ENCODE measurements around the gene CISTR.

CISTR gene

DNA sequence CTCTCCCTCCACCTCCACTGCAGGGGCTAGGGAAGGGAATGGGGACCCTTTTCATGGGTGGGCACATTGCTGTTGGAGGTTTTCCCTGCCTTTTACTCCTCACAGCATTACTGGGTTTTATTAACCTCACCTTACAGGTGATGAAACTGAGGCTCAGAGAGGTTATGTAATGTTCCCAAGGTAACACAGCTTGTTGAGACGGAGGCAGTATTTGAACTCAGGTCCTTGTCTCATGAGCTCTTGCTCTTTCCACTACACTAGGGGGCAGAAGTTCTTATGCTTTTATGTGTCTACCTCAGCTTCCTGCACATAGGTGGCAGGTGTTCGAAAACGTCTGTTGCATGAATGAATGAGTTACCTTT lies 11.7 kb downstream of the CISTR start:
- Histone ChIP-seq H3K27me3 (peaks cover 0 to 38% of the 10 kb centered on the region in 2 donors), H3K27ac (no peak overlapping the region), H3K9me3 (no peaks in the 10 kb centered on the region), H3K36me3 (no peaks in the 10 kb centered on the region), H3K4me3 (peak overlapping the region; percentile 23 to 43), H3K4me1 (peaks cover 0 to 27% (median 10%) of the 10 kb centered on the region in 4 donors)
- TF ChIP-seq, protein P1, sequence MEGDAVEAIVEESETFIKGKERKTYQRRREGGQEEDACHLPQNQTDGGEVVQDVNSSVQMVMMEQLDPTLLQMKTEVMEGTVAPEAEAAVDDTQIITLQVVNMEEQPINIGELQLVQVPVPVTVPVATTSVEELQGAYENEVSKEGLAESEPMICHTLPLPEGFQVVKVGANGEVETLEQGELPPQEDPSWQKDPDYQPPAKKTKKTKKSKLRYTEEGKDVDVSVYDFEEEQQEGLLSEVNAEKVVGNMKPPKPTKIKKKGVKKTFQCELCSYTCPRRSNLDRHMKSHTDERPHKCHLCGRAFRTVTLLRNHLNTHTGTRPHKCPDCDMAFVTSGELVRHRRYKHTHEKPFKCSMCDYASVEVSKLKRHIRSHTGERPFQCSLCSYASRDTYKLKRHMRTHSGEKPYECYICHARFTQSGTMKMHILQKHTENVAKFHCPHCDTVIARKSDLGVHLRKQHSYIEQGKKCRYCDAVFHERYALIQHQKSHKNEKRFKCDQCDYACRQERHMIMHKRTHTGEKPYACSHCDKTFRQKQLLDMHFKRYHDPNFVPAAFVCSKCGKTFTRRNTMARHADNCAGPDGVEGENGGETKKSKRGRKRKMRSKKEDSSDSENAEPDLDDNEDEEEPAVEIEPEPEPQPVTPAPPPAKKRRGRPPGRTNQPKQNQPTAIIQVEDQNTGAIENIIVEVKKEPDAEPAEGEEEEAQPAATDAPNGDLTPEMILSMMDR (IDR thresholded peaks at IDR 0.05), result no peak
- peak in 1 of 2 donors; percentile 11 for DNase-seq
- intact Hi-C loops (cut with DNase I; ENCODE audit: low total_unique reads), result no loop called here

GRCh38 chr12:53739214-53740129 lies 12.3 kb downstream of the CISTR start:
- Histone ChIP-seq H3K9me3 (no peaks in the 10 kb centered on the region), H3K4me3 (peak overlapping the region; percentile 23 to 43), H3K27me3 (peaks cover 0 to 38% of the 10 kb centered on the region in 2 donors), H3K4me1 (peaks cover 0 to 27% (median 10%) of the 10 kb centered on the region in 4 donors), H3K36me3 (no peaks in the 10 kb centered on the region), H3K27ac (no peak overlapping the region)
- peak in 1 of 2 donors; percentile 39 for DNase-seq
- intact Hi-C loops (cut with DNase I; ENCODE audit: low total_unique reads), result no loop called here
- TF ChIP-seq, protein P1 (IDR thresholded peaks at IDR 0.05), result no peak

GRCh38 chr12:53738406-53739213 lies 13.2 kb downstream of the CISTR start:
- no peaks in the 10 kb centered on the region for H3K36me3 ChIP-seq
- H3K27ac ChIP-seq, result no peak overlapping the region
- H3K9me3 ChIP-seq, result no peaks in the 10 kb centered on the region
- no peak overlapping the region for H3K4me3 ChIP-seq
- peaks cover 0 to 25% (median 10%) of the 10 kb centered on the region in 4 donors for H3K4me1 ChIP-seq
- TF ChIP-seq, protein P1 (IDR thresholded peaks at IDR 0.05), result no peak
- intact Hi-C loops (cut with DNase I; ENCODE audit: low total_unique reads), result no loop called here
- H3K27me3 ChIP-seq, result peaks cover 0 to 38% of the 10 kb centered on the region in 2 donors
- DNase-seq, result no peak

DNA sequence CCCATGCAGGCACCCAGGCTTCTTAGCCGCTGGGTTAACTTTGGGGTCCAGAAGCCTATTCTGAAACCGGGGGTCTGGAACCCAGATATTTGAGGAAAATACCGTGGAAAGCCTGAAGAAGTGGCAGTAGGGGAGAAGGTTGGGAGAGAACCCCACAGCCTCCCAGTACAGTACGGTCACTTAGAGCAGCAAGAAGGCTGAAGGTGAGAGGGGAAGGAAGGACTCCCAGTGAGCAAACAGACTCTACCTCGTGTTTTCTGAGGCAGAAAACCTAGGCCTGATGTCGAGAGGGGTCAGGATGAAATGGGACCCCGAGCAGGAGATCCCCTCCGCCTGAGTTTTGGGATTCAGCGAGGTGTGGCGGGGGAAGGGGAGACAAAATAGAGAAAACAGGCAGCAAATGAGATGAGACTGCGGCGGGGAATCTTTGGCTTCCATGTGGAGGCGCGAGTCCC lies 13.8 kb downstream of the CISTR start:
- peaks cover 0 to 20% (median 10%) of the 10 kb centered on the region in 4 donors for H3K4me1 ChIP-seq
- H3K27ac ChIP-seq, result no peak overlapping the region
- no peak for DNase-seq
- H3K4me3 ChIP-seq, result no peak overlapping the region
- no peaks in the 10 kb centered on the region for H3K36me3 ChIP-seq
- TF ChIP-seq, protein P1 (IDR thresholded peaks at IDR 0.05), result no peak
- no peaks in the 10 kb centered on the region for H3K9me3 ChIP-seq
- intact Hi-C loops (cut with DNase I; ENCODE audit: low total_unique reads), result no loop called here
- peaks cover 0 to 33% of the 10 kb centered on the region in 2 donors for H3K27me3 ChIP-seq

DNA sequence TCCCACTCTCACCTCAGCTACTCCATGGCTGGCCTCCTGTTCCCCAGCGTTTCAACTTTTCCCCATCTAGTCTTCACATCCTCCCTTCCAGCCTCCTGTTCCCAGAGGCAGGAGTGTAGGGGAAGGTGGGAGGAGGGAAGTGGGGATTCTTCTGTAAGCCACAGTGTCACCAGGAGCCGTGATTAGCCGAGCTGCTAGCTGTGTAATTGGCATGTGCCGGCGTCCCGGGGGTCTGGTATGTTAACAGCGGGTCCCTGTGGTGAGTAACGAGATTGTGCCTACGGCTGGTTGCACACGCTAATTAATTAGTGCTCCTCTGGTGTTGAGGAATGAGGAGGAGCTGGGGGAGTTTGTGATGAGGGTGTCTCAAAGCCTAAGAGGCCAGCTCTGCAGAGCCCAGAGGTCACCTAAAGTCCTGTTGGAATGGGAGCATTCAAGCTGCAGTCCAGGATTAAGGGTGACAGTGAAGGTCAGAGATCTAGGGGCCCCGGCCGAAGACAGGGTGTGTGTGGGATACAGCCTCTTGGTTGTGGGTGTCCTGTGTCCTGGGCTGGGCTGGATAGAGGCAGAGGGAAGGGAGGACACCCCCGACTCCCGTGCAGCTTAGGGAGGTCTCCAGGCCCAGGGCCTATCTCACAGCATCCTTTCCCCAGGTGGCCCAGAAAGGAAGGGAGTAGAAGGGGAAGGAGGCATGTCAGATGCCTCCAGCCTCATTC lies 14.5 kb downstream of the CISTR start:
- H3K27ac ChIP-seq, result no peak overlapping the region
- peaks cover 0 to 20% (median 10%) of the 10 kb centered on the region in 4 donors for H3K4me1 ChIP-seq
- TF ChIP-seq, protein P1 (IDR thresholded peaks at IDR 0.05), result no peak
- no peak for DNase-seq
- no peaks in the 10 kb centered on the region for H3K9me3 ChIP-seq
- no peak overlapping the region for H3K4me3 ChIP-seq
- H3K27me3 ChIP-seq, result peaks cover 0 to 25% of the 10 kb centered on the region in 2 donors
- H3K36me3 ChIP-seq, result no peaks in the 10 kb centered on the region
- intact Hi-C loops (cut with DNase I; ENCODE audit: low total_unique reads), result no loop called here
